H1 (cell line): ENCODE measurements around the gene CDCA7L. TPM values are rescaled to one million over a fixed set of nuclear protein-coding genes. Genes with fewer than 3 reads are reported as not detected.

ENCODE experiments used
- E2F6 ChIP-seq: IDR thresholded peaks from 2 replicates; pipeline ENCODE4 v1.6.1; 2012; ENCODE audit warnings: inconsistent platforms
- JUN ChIP-seq: IDR thresholded peaks from 2 replicates; pipeline ENCODE4 v1.6.1; 2011; ENCODE audit warnings: low read depth, mild to moderate bottlenecking, improper control_type of control experiment, low read length
- MAX ChIP-seq: IDR thresholded peaks from 2 replicates; pipeline ENCODE4 v1.6.1; 2012; ENCODE audit warnings: inconsistent platforms
- POLR2AphosphoS5 ChIP-seq: IDR thresholded peaks from 2 replicates; pipeline ENCODE4 v1.6.1; 2011; ENCODE audit warnings: low read depth, low read length
- SP4 ChIP-seq: IDR thresholded peaks from 2 replicates; pipeline ENCODE4 v1.6.1; 2012; ENCODE audit warnings: low read length, inconsistent platforms
- TAF7 ChIP-seq: optimal IDR thresholded peaks from 2 replicates; pipeline ENCODE3; 2011; ENCODE audit warnings: low read depth, mild to moderate bottlenecking, inconsistent platforms, low read length, moderate library complexity, borderline replicate concordance
- TBP ChIP-seq: IDR thresholded peaks from 2 replicates; pipeline ENCODE4 v1.6.1; 2011; ENCODE audit warnings: low read depth, low read length, improper control_type of control experiment
- USF2 ChIP-seq: IDR thresholded peaks from 2 replicates; pipeline ENCODE4 v1.6.1; 2011; ENCODE audit warnings: low read length, improper control_type of control experiment
- polyA plus RNA-seq, 7 experiments: library from polyadenylated mRNA; depleted of rRNA in 3 of 7; stranded (reverse) in 5 of 7; unstranded in 2 of 7; fragments of >200 nt in 5 of 7; fragments of 200-250 nt in 2 of 7; gene quantifications; 1 replicate in 5 of 7; 2 replicates in 1 of 7; 4 replicates in 1 of 7; pipeline versions ENCODE4 v1.2.1 to v1.2.3, GENCODE V29; 2011 to 2013; ENCODE audit warnings: missing spikeins in 2 of 7, mixed read lengths in 2 of 7
- total RNA-seq: library from RNA; stranded (reverse); fragmentation: NEBNext Ultra II Directional; extraction: Animal tissue kit (Norgen Biotek cat#: 25700); gene quantifications from 2 replicates; pipeline ENCODE4 v1.2.1, GENCODE V29; 2021

Gene CDCA7L
- total and polyA plus RNA-seq, 2 of the 8 experiments (the other 6 are each of a cell fraction or from before 2014, with no cell fraction given): 93.8 to 168 TPM

- TF ChIP-seq USF2 (no peak), POLR2AphosphoS5 (peak; percentile 80; the same call in 1 of the 2 replicates), JUN (no peak), MAX (peak; percentile 75), TAF7 (peak; percentile 93), E2F6 (peak; percentile 97), TBP (peak; percentile 69), SP4 (no peak)
Measured at GRCh38 chr7:21945454-21946221, at the start of gene CDCA7L (continued).
